ENCODE data around the gene NPAS3. TPM values are rescaled to one million over a fixed set of nuclear protein-coding genes. Genes with fewer than 3 reads are reported as not detected.
A peak's percentile ranks its signal among the peaks of the same experiment; 100 is the strongest.

Gene NPAS3
- polyA plus RNA-seq (2013, experiment 1 of 4), result 1.4 TPM
- 0.32 TPM for polyA plus RNA-seq (2013, experiment 2 of 4)
- polyA plus RNA-seq (2013, experiment 3 of 4), result 1.1 TPM
- polyA plus RNA-seq (2013, experiment 4 of 4), result 0.85 TPM

GRCh38 chr14:32938719-32939253 lies at the start of gene NPAS3:
TSS of gene NPAS3 (plus strand) at chr14:32938879.
- no peaks in the 10 kb centered on the region for H3K9me3 ChIP-seq (ENCODE audit: control insufficient read depth, low read length)
- 0% methylated on average over 82 to 92 of the region's 92 CpGs for WGBS, 2 experiments
- H3K27ac ChIP-seq (ENCODE audit: insufficient read depth, low read depth, low read length, poor library complexity, severe bottlenecking), result no peak within 1 kb of the TSS
- H3K4me3 ChIP-seq (ENCODE audit: insufficient read depth, low read depth, low read length), result peak within 1 kb of the TSS; percentile 52
- peaks cover 17% of the 10 kb centered on the region for H3K4me1 ChIP-seq (ENCODE audit: control insufficient read depth, insufficient read depth, low read length)
- peaks cover 63% of the 10 kb centered on the region for H3K27me3 ChIP-seq (ENCODE audit: control insufficient read depth, insufficient read depth, low read length, poor library complexity, severe bottlenecking)
- no peaks in the 10 kb centered on the region for H3K36me3 ChIP-seq (ENCODE audit: control insufficient read depth, insufficient read depth, low read length)

GRCh38 chr14:32896979-32897697 lies 41.5 kb upstream of the NPAS3 start:
- no peaks in the 10 kb centered on the region for H3K4me1 ChIP-seq (ENCODE audit: control insufficient read depth, insufficient read depth, low read length)
- H3K9me3 ChIP-seq (ENCODE audit: control insufficient read depth, low read length), result no peaks in the 10 kb centered on the region
- 90% methylated on average over 10 of the region's 10 CpGs for WGBS, 2 experiments
- H3K4me3 ChIP-seq (ENCODE audit: insufficient read depth, low read depth, low read length), result no peak overlapping the region
- no peaks in the 10 kb centered on the region for H3K27me3 ChIP-seq (ENCODE audit: control insufficient read depth, insufficient read depth, low read length, poor library complexity, severe bottlenecking)
- H3K27ac ChIP-seq (ENCODE audit: insufficient read depth, low read depth, low read length, poor library complexity, severe bottlenecking), result no peak overlapping the region
- no peaks in the 10 kb centered on the region for H3K36me3 ChIP-seq (ENCODE audit: control insufficient read depth, insufficient read depth, low read length)

- 94 to 96% methylated on average over 7 of the region's 7 CpGs for WGBS, 2 experiments
- Histone ChIP-seq H3K27me3 (ENCODE audit: control insufficient read depth, insufficient read depth, low read length, poor library complexity, severe bottlenecking) (no peaks in the 10 kb centered on the region), H3K36me3 (ENCODE audit: control insufficient read depth, insufficient read depth, low read length) (no peaks in the 10 kb centered on the region), H3K4me1 (ENCODE audit: control insufficient read depth, insufficient read depth, low read length) (no peaks in the 10 kb centered on the region), H3K27ac (ENCODE audit: insufficient read depth, low read depth, low read length, poor library complexity, severe bottlenecking) (no peak overlapping the region), H3K9me3 (ENCODE audit: control insufficient read depth, low read length) (no peaks in the 10 kb centered on the region), H3K4me3 (ENCODE audit: insufficient read depth, low read depth, low read length) (no peak overlapping the region)
These were observed 41.0 kb upstream of the NPAS3 start for GRCh38 chr14:32897698-32898064.

- H3K27ac ChIP-seq (ENCODE audit: insufficient read depth, low read depth, low read length, poor library complexity, severe bottlenecking), result no peak overlapping the region
- H3K9me3 ChIP-seq (ENCODE audit: control insufficient read depth, low read length), result no peaks in the 10 kb centered on the region
- no peaks in the 10 kb centered on the region for H3K36me3 ChIP-seq (ENCODE audit: control insufficient read depth, insufficient read depth, low read length)
- H3K27me3 ChIP-seq (ENCODE audit: control insufficient read depth, insufficient read depth, low read length, poor library complexity, severe bottlenecking), result no peaks in the 10 kb centered on the region
- no peak overlapping the region for H3K4me3 ChIP-seq (ENCODE audit: insufficient read depth, low read depth, low read length)
- WGBS, 2 experiments, result 91 to 98% methylated on average over 2 of the region's 2 CpGs
- H3K4me1 ChIP-seq (ENCODE audit: control insufficient read depth, insufficient read depth, low read length), result no peaks in the 10 kb centered on the region
These were observed 39.8 kb upstream of the NPAS3 start for GRCh38 chr14:32898876-32899275.

- H3K27ac ChIP-seq (ENCODE audit: insufficient read depth, low read depth, low read length, poor library complexity, severe bottlenecking), result no peak overlapping the region
- no peak overlapping the region for H3K4me3 ChIP-seq (ENCODE audit: insufficient read depth, low read depth, low read length)
- H3K27me3 ChIP-seq (ENCODE audit: control insufficient read depth, insufficient read depth, low read length, poor library complexity, severe bottlenecking), result no peaks in the 10 kb centered on the region
- 87 to 96% methylated on average over 3 of the region's 3 CpGs for WGBS, 2 experiments
- no peaks in the 10 kb centered on the region for H3K4me1 ChIP-seq (ENCODE audit: control insufficient read depth, insufficient read depth, low read length)
- H3K36me3 ChIP-seq (ENCODE audit: control insufficient read depth, insufficient read depth, low read length), result no peaks in the 10 kb centered on the region
- no peaks in the 10 kb centered on the region for H3K9me3 ChIP-seq (ENCODE audit: control insufficient read depth, low read length)
These were observed 38.1 kb upstream of the NPAS3 start for GRCh38 chr14:32900547-32900946.

GRCh38 chr14:32905013-32905412 lies 33.7 kb upstream of the NPAS3 start:
- Histone ChIP-seq H3K36me3 (ENCODE audit: control insufficient read depth, insufficient read depth, low read length) (no peaks in the 10 kb centered on the region), H3K27me3 (ENCODE audit: control insufficient read depth, insufficient read depth, low read length, poor library complexity, severe bottlenecking) (no peaks in the 10 kb centered on the region), H3K27ac (ENCODE audit: insufficient read depth, low read depth, low read length, poor library complexity, severe bottlenecking) (no peak overlapping the region), H3K4me1 (ENCODE audit: control insufficient read depth, insufficient read depth, low read length) (no peaks in the 10 kb centered on the region), H3K9me3 (ENCODE audit: control insufficient read depth, low read length) (no peaks in the 10 kb centered on the region), H3K4me3 (ENCODE audit: insufficient read depth, low read depth, low read length) (no peak overlapping the region)
- 94 to 100% methylated on average over 2 of the region's 2 CpGs for WGBS, 2 experiments

- no peaks in the 10 kb centered on the region for H3K4me1 ChIP-seq (ENCODE audit: control insufficient read depth, insufficient read depth, low read length)
- no peaks in the 10 kb centered on the region for H3K27me3 ChIP-seq (ENCODE audit: control insufficient read depth, insufficient read depth, low read length, poor library complexity, severe bottlenecking)
- no peaks in the 10 kb centered on the region for H3K36me3 ChIP-seq (ENCODE audit: control insufficient read depth, insufficient read depth, low read length)
- H3K27ac ChIP-seq (ENCODE audit: insufficient read depth, low read depth, low read length, poor library complexity, severe bottlenecking), result no peak overlapping the region
- H3K4me3 ChIP-seq (ENCODE audit: insufficient read depth, low read depth, low read length), result no peak overlapping the region
- no peaks in the 10 kb centered on the region for H3K9me3 ChIP-seq (ENCODE audit: control insufficient read depth, low read length)
- 93 to 96% methylated on average over 3 of the region's 3 CpGs for WGBS, 2 experiments
These were observed 32.0 kb upstream of the NPAS3 start for GRCh38 chr14:32906672-32907071.

GRCh38 chr14:32908196-32909084 lies 30.2 kb upstream of the NPAS3 start:
- Histone ChIP-seq H3K36me3 (ENCODE audit: control insufficient read depth, insufficient read depth, low read length) (no peaks in the 10 kb centered on the region), H3K27ac (ENCODE audit: insufficient read depth, low read depth, low read length, poor library complexity, severe bottlenecking) (no peak overlapping the region), H3K27me3 (ENCODE audit: control insufficient read depth, insufficient read depth, low read length, poor library complexity, severe bottlenecking) (no peaks in the 10 kb centered on the region), H3K9me3 (ENCODE audit: control insufficient read depth, low read length) (no peaks in the 10 kb centered on the region), H3K4me1 (ENCODE audit: control insufficient read depth, insufficient read depth, low read length) (no peaks in the 10 kb centered on the region), H3K4me3 (ENCODE audit: insufficient read depth, low read depth, low read length) (no peak overlapping the region)
- 87 to 92% methylated on average over 8 to 9 of the region's 9 CpGs for WGBS, 2 experiments

GRCh38 chr14:32913725-32914124 lies 25.0 kb upstream of the NPAS3 start:
- Histone ChIP-seq H3K27me3 (ENCODE audit: control insufficient read depth, insufficient read depth, low read length, poor library complexity, severe bottlenecking) (no peaks in the 10 kb centered on the region), H3K4me1 (ENCODE audit: control insufficient read depth, insufficient read depth, low read length) (no peaks in the 10 kb centered on the region)
- 89 to 92% methylated on average over 2 of the region's 3 CpGs for WGBS, 2 experiments

GRCh38 chr14:32914391-32914790 lies 24.3 kb upstream of the NPAS3 start:
- H3K4me1 ChIP-seq (ENCODE audit: control insufficient read depth, insufficient read depth, low read length), result no peaks in the 10 kb centered on the region
- H3K9me3 ChIP-seq (ENCODE audit: control insufficient read depth, low read length), result no peaks in the 10 kb centered on the region
- H3K36me3 ChIP-seq (ENCODE audit: control insufficient read depth, insufficient read depth, low read length), result no peaks in the 10 kb centered on the region
- H3K27ac ChIP-seq (ENCODE audit: insufficient read depth, low read depth, low read length, poor library complexity, severe bottlenecking), result no peak overlapping the region
- H3K27me3 ChIP-seq (ENCODE audit: control insufficient read depth, insufficient read depth, low read length, poor library complexity, severe bottlenecking), result no peaks in the 10 kb centered on the region
- WGBS, 2 experiments, result 92% methylated on average over 6 of the region's 6 CpGs
- H3K4me3 ChIP-seq (ENCODE audit: insufficient read depth, low read depth, low read length), result no peak overlapping the region

More at GRCh38 chr14:32913725-32914124, 25.0 kb upstream of the NPAS3 start:
- Histone ChIP-seq H3K36me3 (ENCODE audit: control insufficient read depth, insufficient read depth, low read length) (no peaks in the 10 kb centered on the region), H3K9me3 (ENCODE audit: control insufficient read depth, low read length) (no peaks in the 10 kb centered on the region), H3K4me3 (ENCODE audit: insufficient read depth, low read depth, low read length) (no peak overlapping the region), H3K27ac (ENCODE audit: insufficient read depth, low read depth, low read length, poor library complexity, severe bottlenecking) (no peak overlapping the region)

All from ectodermal cell (in vitro differentiated cells).